Measurements from ENCODE around the gene LARGE1.

DNA sequence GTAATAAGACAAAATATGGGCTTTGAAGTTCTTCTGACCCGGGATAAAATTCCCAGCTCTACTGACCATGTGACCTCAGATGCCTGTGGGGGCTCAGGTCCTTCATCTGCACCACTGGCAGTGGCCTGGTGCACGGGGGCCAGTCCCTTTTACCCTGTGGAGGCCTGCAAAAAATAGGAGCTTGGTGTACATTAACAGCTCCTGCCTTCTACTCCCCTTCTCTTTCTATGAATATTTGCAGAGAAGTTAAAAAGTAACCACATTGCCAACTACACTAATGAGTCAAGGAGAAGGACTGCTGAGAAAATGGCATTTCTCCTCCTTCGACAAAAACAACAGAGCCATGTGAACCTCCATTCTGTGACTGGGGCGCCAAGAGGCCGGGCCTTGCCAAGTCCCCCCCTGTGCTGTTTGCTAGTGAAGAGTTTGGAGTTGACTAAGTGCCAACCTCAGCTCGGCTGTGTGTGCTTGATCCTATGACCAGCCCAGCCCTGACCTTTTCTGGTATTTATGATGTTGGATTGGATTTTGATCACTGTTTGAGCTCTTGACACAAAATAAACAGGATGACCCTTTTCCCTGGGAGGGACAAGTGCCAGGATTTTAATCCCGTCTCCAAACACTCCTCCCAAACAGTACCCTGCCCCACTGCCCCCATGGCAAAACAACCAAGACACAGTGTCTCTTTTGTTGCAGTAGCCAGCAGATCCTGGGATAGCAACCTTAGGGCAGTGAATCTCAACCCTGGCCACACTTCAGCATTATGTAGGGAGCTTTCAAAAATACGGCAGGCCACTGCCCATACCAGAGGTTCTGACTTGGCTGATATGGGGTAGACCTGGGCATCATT, 380.1 kb downstream of the LARGE1 start:
- no peak for TF ChIP-seq CTCF (IDR thresholded peaks at IDR 0.05; ENCODE audit: poor library complexity)
- TF ChIP-seq EZH2 (IDR thresholded peaks at IDR 0.05; ENCODE audit: borderline replicate concordance): no peak

Data from hepatocyte (in vitro differentiated cells).